HepG2 (cell line): ENCODE data around the gene SMARCA4. TPM values are rescaled to one million over a fixed set of nuclear protein-coding genes. Genes with fewer than 3 reads are reported as not detected.
A peak's percentile ranks its signal among the peaks of the same experiment; 100 is the strongest.

Experiments
- ATF4 ChIP-seq, 2 experiments: fragments of 450-650 bp in 1 of 2; sonication (generic) in 1 of 2; formaldehyde crosslinking; IDR thresholded peaks; 2 replicates each; pipeline versions ENCODE4 v1.5.0 to v1.8.0; 2020 to 2022; ENCODE audit warnings: mild to moderate bottlenecking in 1 of 2, missing genetic modification reagents in 1 of 2
- HCFC1 ChIP-seq: fragments of 150-350 bp; IDR thresholded peaks from 2 replicates; pipeline ENCODE4 v1.6.1; 2014; ENCODE audit warnings: low read depth, low read length
- IRF9 ChIP-seq: sonication (generic); formaldehyde crosslinking; IDR thresholded peaks from 2 replicates; pipeline ENCODE4 v1.8.0; 2022; ENCODE audit warnings: missing genetic modification reagents, mild to moderate bottlenecking, borderline replicate concordance
- KMT2B ChIP-seq: IDR thresholded peaks from 2 replicates; pipeline ENCODE4 v1.6.1; 2016; ENCODE audit warnings: missing genetic modification reagents, missing compliant biosample characterization
- MED8 ChIP-seq: sonication (generic); formaldehyde crosslinking; IDR thresholded peaks from 2 replicates; pipeline ENCODE4 v1.8.1; 2023; ENCODE audit warnings: mild to moderate bottlenecking, missing genetic modification reagents; ENCODE audit not compliant: insufficient replicate concordance
- NFATC3 ChIP-seq: sonication (generic); formaldehyde crosslinking; IDR thresholded peaks from 2 replicates; pipeline ENCODE4 v1.5.1; 2020; ENCODE audit warnings: mild to moderate bottlenecking, missing genetic modification reagents
- NR3C1 ChIP-seq: sonication (generic); formaldehyde crosslinking; IDR thresholded peaks from 2 replicates; pipeline ENCODE4 v1.4.0; 2020; ENCODE audit warnings: missing genetic modification reagents
- SALL2 ChIP-seq: sonication (generic); formaldehyde crosslinking; IDR thresholded peaks from 2 replicates; pipeline ENCODE4 v1.8.1; 2023; ENCODE audit warnings: mild to moderate bottlenecking, missing genetic modification reagents, inconsistent platforms
- SP140L ChIP-seq: sonication (generic); formaldehyde crosslinking; IDR thresholded peaks from 2 replicates; pipeline ENCODE4 v1.4.0; 2020; ENCODE audit warnings: missing genetic modification reagents, borderline replicate concordance
- SP2 ChIP-seq: sonication (generic); formaldehyde crosslinking; IDR thresholded peaks from 2 replicates; pipeline ENCODE4 v1.5.1; 2020; ENCODE audit warnings: mild to moderate bottlenecking, missing genetic modification reagents
- TBL1XR1 ChIP-seq: fragments of 150-350 bp; IDR thresholded peaks from 2 replicates; pipeline ENCODE4 v1.6.1; 2014; ENCODE audit warnings: borderline replicate concordance, low read length; ENCODE audit not compliant: partially characterized antibody
- TGIF2 ChIP-seq: IDR thresholded peaks from 2 replicates; pipeline ENCODE4 v1.6.1; 2016; ENCODE audit warnings: control low read depth, missing compliant biosample characterization
- ZBED4 ChIP-seq: sonication (generic); formaldehyde crosslinking; IDR thresholded peaks from 2 replicates; pipeline ENCODE4 v1.4.0; 2020; ENCODE audit warnings: missing genetic modification reagents, borderline replicate concordance
- ZBTB25 ChIP-seq: IDR thresholded peaks from 2 replicates; pipeline ENCODE4 v1.6.1; 2018; ENCODE audit warnings: missing genetic modification reagents
- ZNF230 ChIP-seq: sonication (generic); formaldehyde crosslinking; IDR thresholded peaks from 2 replicates; pipeline ENCODE4 v1.4.0; 2020; ENCODE audit warnings: mild to moderate bottlenecking, missing genetic modification reagents
- ZNF562 ChIP-seq: sonication (generic); formaldehyde crosslinking; IDR thresholded peaks from 2 replicates; pipeline ENCODE4 v1.8.0; 2022; ENCODE audit warnings: missing genetic modification reagents, borderline replicate concordance
- ZNF567 ChIP-seq: sonication (generic); formaldehyde crosslinking; IDR thresholded peaks from 2 replicates; pipeline ENCODE4 v1.8.1; 2023; ENCODE audit warnings: mild to moderate bottlenecking, missing genetic modification reagents, borderline replicate concordance
- ZNF629 ChIP-seq: sonication (generic); formaldehyde crosslinking; conservative IDR thresholded peaks from 2 replicates; pipeline ENCODE4 v1.5.0; 2020; ENCODE audit warnings: missing genetic modification reagents
- ZNF770 ChIP-seq: sonication (generic); formaldehyde crosslinking; IDR thresholded peaks from 2 replicates; pipeline ENCODE4 v1.5.0; 2020; ENCODE audit warnings: mild to moderate bottlenecking, missing genetic modification reagents
- polyA plus RNA-seq, 8 experiments: library from polyadenylated mRNA; depleted of rRNA in 3 of 8; stranded (reverse) in 7 of 8; unstranded in 1 of 8; fragments of >200 nt; fragmentation: Illumina TruSeq in 4 of 8; extraction: Trizol in 4 of 8; gene quantifications; 2 replicates each; pipeline versions ENCODE4 v1.2.1 to v1.2.3, GENCODE V29; 2011 to 2016; ENCODE audit warnings: low read depth in 4 of 8, missing spikeins in 1 of 8, mixed read lengths in 1 of 8; ENCODE audit not compliant: insufficient read depth in 1 of 8
- total RNA-seq, 5 experiments: library from RNA; depleted of rRNA; stranded (reverse); fragments of >200 nt; fragmentation: Illumina TruSeq; extraction: Trizol; gene quantifications; 2 replicates each; pipeline ENCODE4 v1.2.3, GENCODE V29; 2016; ENCODE audit warnings: low read depth in 1 of 5

The SMARCA4 gene
- total and polyA plus RNA-seq, 2 of the 13 experiments (the other 11 are each of a cell fraction or from before 2014, with no cell fraction given) = 25.4 to 45.9 TPM

GRCh38 chr19:10928563-10929401 lies 32.0 kb upstream of the SMARCA4 start, which contains the start of the genes TIMM29 and YIPF2 (continued):
- TF ChIP-seq ATF4 (CRISPR knock-in tag; IDR thresholded peaks at IDR 0.05) = peak in 1 of 2 experiments; percentile 44; a peak in 1 of 4 replicates
- peak; percentile 80; the same call in 1 of the 2 replicates for TF ChIP-seq ZBED4 (CRISPR knock-in tag)
- no peak for TF ChIP-seq ZNF562 (CRISPR knock-in tag)
- no peak for TF ChIP-seq NR3C1 (CRISPR knock-in tag)
- TF ChIP-seq SP140L = peak; percentile 89; the same call in 1 of the 2 replicates
- peak; percentile 60; the same call in 1 of the 2 replicates for TF ChIP-seq IRF9 (CRISPR knock-in tag)
- TF ChIP-seq ZNF629 (CRISPR knock-in tag) = no peak
- peak; percentile 45 for TF ChIP-seq ZNF770 (CRISPR knock-in tag)
- TF ChIP-seq HCFC1 = peak; percentile 80
- peak; percentile 87 for TF ChIP-seq KMT2B (CRISPR knock-in tag)
- peak; percentile 83 for TF ChIP-seq MED8 (CRISPR knock-in tag)
- no peak for TF ChIP-seq ZNF567 (CRISPR knock-in tag)
- TF ChIP-seq SALL2 (CRISPR knock-in tag) = peak; percentile 38; the same call in 1 of the 2 replicates
- peak; percentile 68 for TF ChIP-seq TBL1XR1
- TF ChIP-seq ZNF230 (CRISPR knock-in tag) = no peak; the same call in 1 of the 2 replicates
- peak; percentile 79 for TF ChIP-seq TGIF2
- peak; percentile 40 for TF ChIP-seq SP2
- TF ChIP-seq NFATC3 = 0 out of 2 replicates have a peak, but pooled peaks have one; percentile 57
- TF ChIP-seq ZBTB25 (CRISPR knock-in tag) = peak; percentile 90
